Measurements from ENCODE around the gene NEK1. TPM values are rescaled to one million over a fixed set of nuclear protein-coding genes. Genes with fewer than 3 reads are reported as not detected.

The NEK1 gene
- total and polyA plus RNA-seq, 2 experiments from 2014 or later, result 9.3 to 19.5 TPM

DNA sequence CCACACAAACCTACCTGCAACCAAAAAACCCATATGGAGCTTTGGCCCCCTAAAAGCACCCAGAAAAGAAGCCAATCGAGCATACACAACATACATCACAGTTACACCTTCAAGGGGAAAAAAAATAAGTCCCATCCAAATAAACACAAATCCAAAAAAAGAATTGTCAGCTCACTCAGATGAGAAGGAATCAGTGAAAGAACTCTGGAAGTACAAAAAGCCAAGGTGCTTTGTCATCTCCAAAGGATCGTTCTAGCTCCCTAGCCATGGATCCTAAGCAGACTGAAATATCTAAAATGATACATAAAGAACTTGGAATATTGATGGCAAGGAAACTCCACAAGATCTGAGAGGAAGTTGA is 119.2 kb downstream of the NEK1 start:
- H3K4me3 ChIP-seq, result no peak overlapping the region
- H3K9me3 Mint-ChIP-seq, result peaks cover 10% of the 10 kb centered on the region

More for the DNA sequence above, 119.2 kb downstream of the NEK1 start:
- Mint-ChIP-seq H3K27ac (no peak overlapping the region), H3K36me3 (ENCODE audit: low read depth) (peaks cover 36% of the 10 kb centered on the region), H3K4me3 (no peak overlapping the region), H3K27me3 (ENCODE audit: insufficient read depth, low read depth, poor library complexity) (no peaks in the 10 kb centered on the region), H3K4me1 (no peaks in the 10 kb centered on the region)
- H3K27me3 ChIP-seq (ENCODE audit: insufficient read depth), result no peaks in the 10 kb centered on the region
- ATAC-seq, result no peak
- no peak overlapping the region for H2AFZ ChIP-seq
- no peaks in the 10 kb centered on the region for H4K20me1 ChIP-seq (replicated peaks; ENCODE audit: insufficient read depth)
- H3K4me1 ChIP-seq (ENCODE audit: insufficient read depth), result no peaks in the 10 kb centered on the region
- H3K4me2 ChIP-seq, result no peak overlapping the region
- DNase-seq (ENCODE audit: low spot score), result no peak
- no peaks in the 10 kb centered on the region for H3F3A ChIP-seq (replicated peaks; ENCODE audit: low read depth)
- no peaks in the 10 kb centered on the region for H3K9me2 ChIP-seq (ENCODE audit: insufficient read depth)
- H3K79me2 ChIP-seq (replicated peaks; ENCODE audit: insufficient read depth), result no peaks in the 10 kb centered on the region
- no peak for TF ChIP-seq CREB1 (CRISPR knock-in tag; IDR thresholded peaks at IDR 0.05; ENCODE audit: low read depth)
- no peak for TF ChIP-seq ZNF462 (CRISPR knock-in tag; IDR thresholded peaks at IDR 0.05)
- no peak for TF ChIP-seq ZNF114 (CRISPR knock-in tag; IDR thresholded peaks at IDR 0.05)
- no peak for TF ChIP-seq EZH2 (IDR thresholded peaks at IDR 0.05; ENCODE audit: low read depth, unreplicated experiment)
- no peak for TF ChIP-seq JUNB (IDR thresholded peaks at IDR 0.05; ENCODE audit: unreplicated experiment)
- no peak for TF ChIP-seq ZNF331 (CRISPR knock-in tag; IDR thresholded peaks at IDR 0.05; ENCODE audit: low read depth)
- TF ChIP-seq, protein P1, sequence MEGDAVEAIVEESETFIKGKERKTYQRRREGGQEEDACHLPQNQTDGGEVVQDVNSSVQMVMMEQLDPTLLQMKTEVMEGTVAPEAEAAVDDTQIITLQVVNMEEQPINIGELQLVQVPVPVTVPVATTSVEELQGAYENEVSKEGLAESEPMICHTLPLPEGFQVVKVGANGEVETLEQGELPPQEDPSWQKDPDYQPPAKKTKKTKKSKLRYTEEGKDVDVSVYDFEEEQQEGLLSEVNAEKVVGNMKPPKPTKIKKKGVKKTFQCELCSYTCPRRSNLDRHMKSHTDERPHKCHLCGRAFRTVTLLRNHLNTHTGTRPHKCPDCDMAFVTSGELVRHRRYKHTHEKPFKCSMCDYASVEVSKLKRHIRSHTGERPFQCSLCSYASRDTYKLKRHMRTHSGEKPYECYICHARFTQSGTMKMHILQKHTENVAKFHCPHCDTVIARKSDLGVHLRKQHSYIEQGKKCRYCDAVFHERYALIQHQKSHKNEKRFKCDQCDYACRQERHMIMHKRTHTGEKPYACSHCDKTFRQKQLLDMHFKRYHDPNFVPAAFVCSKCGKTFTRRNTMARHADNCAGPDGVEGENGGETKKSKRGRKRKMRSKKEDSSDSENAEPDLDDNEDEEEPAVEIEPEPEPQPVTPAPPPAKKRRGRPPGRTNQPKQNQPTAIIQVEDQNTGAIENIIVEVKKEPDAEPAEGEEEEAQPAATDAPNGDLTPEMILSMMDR (conservative IDR thresholded peaks at IDR 0.05; ENCODE audit: low read depth in 2 of 2), result no peak
- TF ChIP-seq, protein P2, sequence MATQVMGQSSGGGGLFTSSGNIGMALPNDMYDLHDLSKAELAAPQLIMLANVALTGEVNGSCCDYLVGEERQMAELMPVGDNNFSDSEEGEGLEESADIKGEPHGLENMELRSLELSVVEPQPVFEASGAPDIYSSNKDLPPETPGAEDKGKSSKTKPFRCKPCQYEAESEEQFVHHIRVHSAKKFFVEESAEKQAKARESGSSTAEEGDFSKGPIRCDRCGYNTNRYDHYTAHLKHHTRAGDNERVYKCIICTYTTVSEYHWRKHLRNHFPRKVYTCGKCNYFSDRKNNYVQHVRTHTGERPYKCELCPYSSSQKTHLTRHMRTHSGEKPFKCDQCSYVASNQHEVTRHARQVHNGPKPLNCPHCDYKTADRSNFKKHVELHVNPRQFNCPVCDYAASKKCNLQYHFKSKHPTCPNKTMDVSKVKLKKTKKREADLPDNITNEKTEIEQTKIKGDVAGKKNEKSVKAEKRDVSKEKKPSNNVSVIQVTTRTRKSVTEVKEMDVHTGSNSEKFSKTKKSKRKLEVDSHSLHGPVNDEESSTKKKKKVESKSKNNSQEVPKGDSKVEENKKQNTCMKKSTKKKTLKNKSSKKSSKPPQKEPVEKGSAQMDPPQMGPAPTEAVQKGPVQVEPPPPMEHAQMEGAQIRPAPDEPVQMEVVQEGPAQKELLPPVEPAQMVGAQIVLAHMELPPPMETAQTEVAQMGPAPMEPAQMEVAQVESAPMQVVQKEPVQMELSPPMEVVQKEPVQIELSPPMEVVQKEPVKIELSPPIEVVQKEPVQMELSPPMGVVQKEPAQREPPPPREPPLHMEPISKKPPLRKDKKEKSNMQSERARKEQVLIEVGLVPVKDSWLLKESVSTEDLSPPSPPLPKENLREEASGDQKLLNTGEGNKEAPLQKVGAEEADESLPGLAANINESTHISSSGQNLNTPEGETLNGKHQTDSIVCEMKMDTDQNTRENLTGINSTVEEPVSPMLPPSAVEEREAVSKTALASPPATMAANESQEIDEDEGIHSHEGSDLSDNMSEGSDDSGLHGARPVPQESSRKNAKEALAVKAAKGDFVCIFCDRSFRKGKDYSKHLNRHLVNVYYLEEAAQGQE (IDR thresholded peaks at IDR 0.05; ENCODE audit: unreplicated experiment), result no peak
- TF ChIP-seq NANOG (IDR thresholded peaks at IDR 0.05; ENCODE audit: borderline replicate concordance), result no peak
- no peak for TF ChIP-seq ETS1 (IDR thresholded peaks at IDR 0.05)
- TF ChIP-seq STAT1 (IDR thresholded peaks at IDR 0.05; ENCODE audit: unreplicated experiment), result no peak
- TF ChIP-seq POLR2AphosphoS5 (IDR thresholded peaks at IDR 0.05; ENCODE audit: low read depth), result no peak
- TF ChIP-seq EZH2phosphoT487 (IDR thresholded peaks at IDR 0.05; ENCODE audit: unreplicated experiment), result no peak
- H3K36me3 ChIP-seq (ENCODE audit: insufficient read depth), result no peaks in the 10 kb centered on the region
- H3K27ac ChIP-seq (ENCODE audit: low read depth), result no peak overlapping the region
